NCI-H1436 (cell line): ENCODE results near the gene POTEM.
"Not testable (repeated sequence)": the region's sequence is repeated elsewhere in the genome, so short reads cannot be mapped to it uniquely, and the experiment has no call there.

ENCODE experiments used
- DNase-seq: peaks from one replicate; lab custom pipeline; 2025; lab: John Stamatoyannopoulos, UW

The POTEM gene

GRCh38 chr14:19038060-19038664, 70.9 kb downstream of the POTEM start:
- not testable (repeated sequence) for DNase-seq

- not testable (repeated sequence) for DNase-seq
These were observed 71.6 kb downstream of the POTEM start for GRCh38 chr14:19038785-19039184.

GRCh38 chr14:19043384-19043783, 76.2 kb downstream of the POTEM start:
- not testable (repeated sequence) for DNase-seq
